HEK293T (cell line): ENCODE data around the gene CRYBG3.

ENCODE experiments used
- ARNT ChIP-seq: fragments of 450-650 bp; IDR thresholded peaks from 2 replicates; pipeline ENCODE4 v1.6.1; 2017; ENCODE audit warnings: mild to moderate bottlenecking
- BHLHE40 ChIP-seq: fragments of 450-650 bp; IDR thresholded peaks from 2 replicates; pipeline ENCODE4 v1.6.1; 2016; ENCODE audit warnings: mild to moderate bottlenecking, moderate library complexity, borderline replicate concordance
- CTBP1 ChIP-seq: fragments of 450-650 bp; IDR thresholded peaks from 2 replicates; pipeline ENCODE4 v1.6.1; 2016; ENCODE audit warnings: borderline replicate concordance
- ELF4 ChIP-seq: fragments of 450-650 bp; IDR thresholded peaks from 2 replicates; pipeline ENCODE4 v1.6.1; 2017; ENCODE audit warnings: antibody characterized with exemption
- FOXK2 ChIP-seq: fragments of 450-650 bp; IDR thresholded peaks from 2 replicates; pipeline ENCODE4 v1.6.1; 2016; ENCODE audit warnings: mild to moderate bottlenecking
- FOXM1 ChIP-seq: fragments of 450-650 bp; IDR thresholded peaks from 2 replicates; pipeline ENCODE4 v1.6.1; 2017; ENCODE audit warnings: mild to moderate bottlenecking, borderline replicate concordance
- LEF1 ChIP-seq: fragments of 450-650 bp; IDR thresholded peaks from 2 replicates; pipeline ENCODE4 v1.6.1; 2017; ENCODE audit warnings: mild to moderate bottlenecking, borderline replicate concordance
- SP1 ChIP-seq: fragments of 450-650 bp; IDR thresholded peaks from 2 replicates; pipeline ENCODE4 v1.6.1; 2017
- SUZ12 ChIP-seq: fragments of 450-650 bp; IDR thresholded peaks from 2 replicates; pipeline ENCODE4 v1.6.1; 2016; ENCODE audit warnings: mild to moderate bottlenecking
- TARDBP ChIP-seq: fragments of 450-650 bp; IDR thresholded peaks from 2 replicates; pipeline ENCODE4 v1.6.1; 2016

- TF ChIP-seq FOXK2 (no peak), CTBP1 (no peak), SUZ12 (no peak), ELF4 (no peak), FOXM1 (no peak), BHLHE40 (no peak), TARDBP (no peak), ARNT (no peak), SP1 (no peak), LEF1 (no peak)
Measured at GRCh38 chr3:97848779-97849178, 27.0 kb downstream of the CRYBG3 start.
